PFSK-1 (cell line): Measurements from ENCODE around the gene ORM1.

ENCODE experiments used
- POLR2AphosphoS5 ChIP-seq: IDR thresholded peaks from 2 replicates; pipeline ENCODE4 v1.6.1; 2012; ENCODE audit warnings: low read depth, mild to moderate bottlenecking, control low read depth, low read length, moderate library complexity
- TF ChIP-seq, protein P1 (sequence below), 2 experiments: IDR thresholded peaks; 2 replicates each; pipeline versions ENCODE4 v1.6.1 to v1.8.0; 2011 to 2012; ENCODE audit warnings: low read depth in 2 of 2, low read length in 2 of 2, control low read depth in 1 of 2, inconsistent platforms in 1 of 2, mild to moderate bottlenecking in 1 of 2, moderate library complexity in 1 of 2; ENCODE audit not compliant: insufficient read depth in 1 of 2

DNA sequence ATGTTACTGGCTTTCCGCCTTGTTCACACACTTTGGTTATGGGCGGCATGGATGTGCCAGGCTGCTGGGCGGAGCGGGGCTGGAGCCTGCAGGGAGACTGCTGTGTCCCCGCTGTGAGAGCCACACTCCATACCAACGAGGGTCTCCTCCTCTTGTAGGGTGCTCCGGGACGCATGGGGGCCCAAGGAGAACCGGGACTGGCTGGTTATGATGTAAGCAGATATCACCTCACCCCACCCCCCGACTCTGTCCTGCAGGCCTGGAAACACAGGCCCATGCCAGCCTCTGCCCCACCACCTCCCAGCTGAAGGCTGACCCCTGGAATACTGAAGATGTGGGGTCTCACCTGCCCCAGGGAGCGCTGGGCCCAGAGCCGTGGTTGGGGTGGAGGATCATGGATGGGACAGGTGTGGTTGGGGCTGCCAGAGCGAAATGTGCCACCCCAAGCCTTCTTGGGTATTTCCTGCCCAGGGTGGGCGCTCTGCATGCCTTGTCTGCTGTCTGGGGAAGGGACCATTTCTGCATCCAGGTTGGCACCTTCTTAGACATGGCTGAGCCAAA is 39.3 kb upstream of the ORM1 start:
- TF ChIP-seq, protein P1, sequence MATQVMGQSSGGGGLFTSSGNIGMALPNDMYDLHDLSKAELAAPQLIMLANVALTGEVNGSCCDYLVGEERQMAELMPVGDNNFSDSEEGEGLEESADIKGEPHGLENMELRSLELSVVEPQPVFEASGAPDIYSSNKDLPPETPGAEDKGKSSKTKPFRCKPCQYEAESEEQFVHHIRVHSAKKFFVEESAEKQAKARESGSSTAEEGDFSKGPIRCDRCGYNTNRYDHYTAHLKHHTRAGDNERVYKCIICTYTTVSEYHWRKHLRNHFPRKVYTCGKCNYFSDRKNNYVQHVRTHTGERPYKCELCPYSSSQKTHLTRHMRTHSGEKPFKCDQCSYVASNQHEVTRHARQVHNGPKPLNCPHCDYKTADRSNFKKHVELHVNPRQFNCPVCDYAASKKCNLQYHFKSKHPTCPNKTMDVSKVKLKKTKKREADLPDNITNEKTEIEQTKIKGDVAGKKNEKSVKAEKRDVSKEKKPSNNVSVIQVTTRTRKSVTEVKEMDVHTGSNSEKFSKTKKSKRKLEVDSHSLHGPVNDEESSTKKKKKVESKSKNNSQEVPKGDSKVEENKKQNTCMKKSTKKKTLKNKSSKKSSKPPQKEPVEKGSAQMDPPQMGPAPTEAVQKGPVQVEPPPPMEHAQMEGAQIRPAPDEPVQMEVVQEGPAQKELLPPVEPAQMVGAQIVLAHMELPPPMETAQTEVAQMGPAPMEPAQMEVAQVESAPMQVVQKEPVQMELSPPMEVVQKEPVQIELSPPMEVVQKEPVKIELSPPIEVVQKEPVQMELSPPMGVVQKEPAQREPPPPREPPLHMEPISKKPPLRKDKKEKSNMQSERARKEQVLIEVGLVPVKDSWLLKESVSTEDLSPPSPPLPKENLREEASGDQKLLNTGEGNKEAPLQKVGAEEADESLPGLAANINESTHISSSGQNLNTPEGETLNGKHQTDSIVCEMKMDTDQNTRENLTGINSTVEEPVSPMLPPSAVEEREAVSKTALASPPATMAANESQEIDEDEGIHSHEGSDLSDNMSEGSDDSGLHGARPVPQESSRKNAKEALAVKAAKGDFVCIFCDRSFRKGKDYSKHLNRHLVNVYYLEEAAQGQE (IDR thresholded peaks at IDR 0.05; ENCODE audit: insufficient read depth in 1 of 2, low read depth in 2 of 2, low read length in 2 of 2) = no peak
- no peak for TF ChIP-seq POLR2AphosphoS5
